ENCODE measurements around the gene AFAP1. TPM values are rescaled to one million over a fixed set of nuclear protein-coding genes. Genes with fewer than 3 reads are reported as not detected.

Gene AFAP1
- total RNA-seq, 2 experiments from 2014 or later, result 13.6 to 13.8 TPM

GRCh38 chr4:7736436-7737267 lies 203.0 kb downstream of the AFAP1 start:
- no peak overlapping the region for H3K4me3 Mint-ChIP-seq
- H3K9me3 Mint-ChIP-seq, result no peaks in the 10 kb centered on the region
- H3K36me3 Mint-ChIP-seq, result no peaks in the 10 kb centered on the region
- no peak for DNase-seq
- H3K4me1 Mint-ChIP-seq, result no peaks in the 10 kb centered on the region
- no peak overlapping the region for H3K27ac Mint-ChIP-seq
- H3K27me3 Mint-ChIP-seq, result no peaks in the 10 kb centered on the region

- no peaks in the 10 kb centered on the region for H3K36me3 Mint-ChIP-seq
- H3K27ac Mint-ChIP-seq, result no peak overlapping the region
- H3K27me3 Mint-ChIP-seq, result no peaks in the 10 kb centered on the region
- H3K4me3 Mint-ChIP-seq, result no peak overlapping the region
- no peak for DNase-seq
- H3K9me3 Mint-ChIP-seq, result no peaks in the 10 kb centered on the region
- H3K4me1 Mint-ChIP-seq, result no peaks in the 10 kb centered on the region
Observed at GRCh38 chr4:7735961-7736360, 203.7 kb downstream of the AFAP1 start.

GRCh38 chr4:7735395-7735794 lies 204.3 kb downstream of the AFAP1 start:
- H3K36me3 Mint-ChIP-seq, result no peaks in the 10 kb centered on the region
- H3K9me3 Mint-ChIP-seq, result no peaks in the 10 kb centered on the region
- H3K4me3 Mint-ChIP-seq, result no peak overlapping the region
- no peak overlapping the region for H3K27ac Mint-ChIP-seq
- no peaks in the 10 kb centered on the region for H3K27me3 Mint-ChIP-seq
- DNase-seq, result no peak
- H3K4me1 Mint-ChIP-seq, result no peaks in the 10 kb centered on the region

GRCh38 chr4:7734651-7735260 lies 204.9 kb downstream of the AFAP1 start:
- DNase-seq, result no peak
- Mint-ChIP-seq H3K4me3 (no peak overlapping the region), H3K4me1 (no peaks in the 10 kb centered on the region), H3K27ac (no peak overlapping the region), H3K36me3 (no peaks in the 10 kb centered on the region), H3K9me3 (no peaks in the 10 kb centered on the region), H3K27me3 (no peaks in the 10 kb centered on the region)

GRCh38 chr4:7733801-7734650 lies 205.6 kb downstream of the AFAP1 start:
- H3K27ac Mint-ChIP-seq, result no peak overlapping the region
- no peaks in the 10 kb centered on the region for H3K9me3 Mint-ChIP-seq
- DNase-seq, result no peak
- no peak overlapping the region for H3K4me3 Mint-ChIP-seq
- H3K27me3 Mint-ChIP-seq, result no peaks in the 10 kb centered on the region
- no peaks in the 10 kb centered on the region for H3K36me3 Mint-ChIP-seq
- H3K4me1 Mint-ChIP-seq, result no peaks in the 10 kb centered on the region

- no peaks in the 10 kb centered on the region for H3K4me1 Mint-ChIP-seq
- no peaks in the 10 kb centered on the region for H3K27me3 Mint-ChIP-seq
Observed at GRCh38 chr4:7733201-7733600, 206.5 kb downstream of the AFAP1 start.

GRCh38 chr4:7732263-7732662 lies 207.4 kb downstream of the AFAP1 start:
- no peaks in the 10 kb centered on the region for H3K36me3 Mint-ChIP-seq
- no peak overlapping the region for H3K27ac Mint-ChIP-seq
- no peak for DNase-seq
- H3K27me3 Mint-ChIP-seq, result no peaks in the 10 kb centered on the region
- no peaks in the 10 kb centered on the region for H3K4me1 Mint-ChIP-seq
- H3K9me3 Mint-ChIP-seq, result no peaks in the 10 kb centered on the region
- no peak overlapping the region for H3K4me3 Mint-ChIP-seq

More at GRCh38 chr4:7733201-7733600, 206.5 kb downstream of the AFAP1 start:
- Mint-ChIP-seq H3K36me3 (no peaks in the 10 kb centered on the region), H3K4me3 (no peak overlapping the region), H3K9me3 (no peaks in the 10 kb centered on the region), H3K27ac (no peak overlapping the region)
- no peak for DNase-seq

GRCh38 chr4:7731437-7731836 lies 208.2 kb downstream of the AFAP1 start:
- H3K4me1 Mint-ChIP-seq, result no peaks in the 10 kb centered on the region
- no peaks in the 10 kb centered on the region for H3K36me3 Mint-ChIP-seq
- H3K27ac Mint-ChIP-seq, result no peak overlapping the region
- H3K4me3 Mint-ChIP-seq, result no peak overlapping the region
- no peaks in the 10 kb centered on the region for H3K9me3 Mint-ChIP-seq
- DNase-seq, result no peak
- H3K27me3 Mint-ChIP-seq, result no peaks in the 10 kb centered on the region

- H3K36me3 Mint-ChIP-seq, result no peaks in the 10 kb centered on the region
- no peaks in the 10 kb centered on the region for H3K9me3 Mint-ChIP-seq
- no peaks in the 10 kb centered on the region for H3K4me1 Mint-ChIP-seq
- no peak overlapping the region for H3K27ac Mint-ChIP-seq
- no peak overlapping the region for H3K4me3 Mint-ChIP-seq
- no peak for DNase-seq
- peaks cover under 1% of the 10 kb centered on the region for H3K27me3 Mint-ChIP-seq
Observed at GRCh38 chr4:7727749-7728148, 211.9 kb downstream of the AFAP1 start.

- Mint-ChIP-seq H3K36me3 (no peaks in the 10 kb centered on the region), H3K27ac (no peak overlapping the region), H3K4me3 (no peak overlapping the region), H3K27me3 (peaks cover 8% of the 10 kb centered on the region), H3K9me3 (no peaks in the 10 kb centered on the region), H3K4me1 (no peaks in the 10 kb centered on the region)
- DNase-seq, result no peak
Observed at GRCh38 chr4:7726665-7727413, 212.8 kb downstream of the AFAP1 start.

- DNase-seq, result no peak
- Mint-ChIP-seq H3K27me3 (peaks cover 13% of the 10 kb centered on the region), H3K36me3 (no peaks in the 10 kb centered on the region), H3K4me3 (no peak overlapping the region), H3K9me3 (no peaks in the 10 kb centered on the region), H3K4me1 (no peaks in the 10 kb centered on the region), H3K27ac (no peak overlapping the region)
Observed at GRCh38 chr4:7725951-7726350, 213.7 kb downstream of the AFAP1 start.

- Mint-ChIP-seq H3K9me3 (no peaks in the 10 kb centered on the region), H3K27me3 (peaks cover 16% of the 10 kb centered on the region), H3K4me1 (peaks cover 1% of the 10 kb centered on the region), H3K36me3 (no peaks in the 10 kb centered on the region), H3K4me3 (no peak overlapping the region), H3K27ac (no peak overlapping the region)
- DNase-seq, result no peak
Observed at GRCh38 chr4:7723625-7724024, 216.0 kb downstream of the AFAP1 start.

- H3K9me3 Mint-ChIP-seq, result no peaks in the 10 kb centered on the region
- no peak for DNase-seq
- no peak overlapping the region for H3K4me3 Mint-ChIP-seq
- H3K4me1 Mint-ChIP-seq, result peaks cover 1% of the 10 kb centered on the region
- H3K36me3 Mint-ChIP-seq, result no peaks in the 10 kb centered on the region
- peaks cover 16% of the 10 kb centered on the region for H3K27me3 Mint-ChIP-seq
- H3K27ac Mint-ChIP-seq, result no peak overlapping the region
Observed at GRCh38 chr4:7722766-7723387, 216.8 kb downstream of the AFAP1 start.

- H3K9me3 Mint-ChIP-seq, result no peaks in the 10 kb centered on the region
- H3K27ac Mint-ChIP-seq, result no peak overlapping the region
- no peak overlapping the region for H3K4me3 Mint-ChIP-seq
- DNase-seq, result no peak
- peaks cover 1% of the 10 kb centered on the region for H3K4me1 Mint-ChIP-seq
- peaks cover 16% of the 10 kb centered on the region for H3K27me3 Mint-ChIP-seq
- no peaks in the 10 kb centered on the region for H3K36me3 Mint-ChIP-seq
Observed at GRCh38 chr4:7721984-7722551, 217.6 kb downstream of the AFAP1 start.

Data from activated naive CD8-positive, alpha-beta T cell treated with anti-CD3 and anti-CD28 coated beads for 36 hours (primary cell).